ENCODE results near the gene CCNI. TPM values are rescaled to one million over a fixed set of nuclear protein-coding genes. Genes with fewer than 3 reads are reported as not detected.

Gene CCNI
- total RNA-seq (2021; ENCODE audit: unreplicated experiment): 208 TPM
- polyA plus RNA-seq (2012): 200 and 234 TPM in 2 replicates
- Bru-seq, nascent RNA: percentile 95 among the genes with signal in this experiment
- BruChase-seq, experiment 1, labeled RNA remaining after a 6-hour chase: percentile 97 among the genes with signal in this experiment
- BruChase-seq, experiment 2, labeled RNA remaining after a 2-hour chase: percentile 94 among the genes with signal in this experiment
- long read RNA-seq, transcript CCNI-201 (7 exons, 2,772 nt): major isoform, 237 of 319 reads
- long read RNA-seq, partial matches to known transcripts: 9 of 319 reads
- long read RNA-seq, other reads (novel, unspliced or antisense): 72 of 319 reads

- RAD21 ChIA-PET (ENCODE audit: low non-redundant PET in 1 of 2, low total read pairs in 2 of 2, uncharacterized antibody in 2 of 2, unreplicated experiment in 2 of 2): no interaction called here
- peak; percentile 84 for ATAC-seq
- DNase-seq (ENCODE audit: low read depth, low spot score): peak; percentile 95
- TF ChIP-seq RAD21 (IDR thresholded peaks at IDR 0.05; ENCODE audit: low read depth) (no peak), EZH2phosphoT487 (IDR thresholded peaks at IDR 0.05; ENCODE audit: borderline replicate concordance) (no peak), POLR2AphosphoS5 (IDR thresholded peaks at IDR 0.05; ENCODE audit: low read depth, low read length) (peak; percentile 92), MAX (IDR thresholded peaks at IDR 0.05) (peak; percentile 66; the same call in 1 of the 2 replicates), EZH2 (IDR thresholded peaks at IDR 0.05) (no peak), SIN3A (IDR thresholded peaks at IDR 0.05; ENCODE audit: low read depth) (no peak; the same call in none of the 2 replicates), ZNF274 (IDR thresholded peaks at IDR 0.05; ENCODE audit: low read depth, low read length) (no peak), ZFX (IDR thresholded peaks at IDR 0.05) (no peak), ZBTB33 (IDR thresholded peaks at IDR 0.05; ENCODE audit: extremely low read depth, insufficient replicate concordance, low read length) (peak; percentile 18), FOSL1 (IDR thresholded peaks at IDR 0.05; ENCODE audit: low read depth) (peak; percentile 55; the same call in 1 of the 2 replicates), YY1 (IDR thresholded peaks at IDR 0.05; ENCODE audit: extremely low read depth, insufficient replicate concordance, low read depth, low read length) (peak; percentile 24), CTCF (IDR thresholded peaks at IDR 0.05 in 2 of 3, conservative IDR thresholded peaks at IDR 0.05 in 1 of 3; ENCODE audit: borderline replicate concordance in 1 of 3, insufficient read depth in 1 of 3, low read depth in 2 of 3, low read length in 2 of 3) (no peak), TCF7L2 (IDR thresholded peaks at IDR 0.05; ENCODE audit: borderline replicate concordance, extremely low read depth, insufficient read depth, insufficient read length) (peak; percentile 76), REST (IDR thresholded peaks at IDR 0.05; ENCODE audit: low read depth) (no peak)
These were observed at the start of gene CCNI for GRCh38 chr4:77075869-77076799. Gene CCNI, minus strand, starts transcription at chr4:77075989. Its CDS starts 9,627 bp downstream, at chr4:77066362.

More at GRCh38 chr4:77075869-77076799, at the start of gene CCNI:
- intact Hi-C loops (cut with micrococcal nuclease): loop anchor here (1.0 to 5.0 kb wide), 2 partner anchors 80 to 1476 kb away; partner anchors contain the start of gene ANXA3
- Histone ChIP-seq H2AFZ (ENCODE audit: low read depth, low read length, poor library complexity, severe bottlenecking) (peak within 1 kb of the TSS; percentile 65), H3K79me2 (ENCODE audit: insufficient read depth, low read length) (peaks cover 40% of the 10 kb centered on the region), H3K4me3 (replicated peaks in 1 of 2; ENCODE audit: low read depth in 1 of 2, low read length in 2 of 2) (peak within 1 kb of the TSS; percentile 78 to 80), H3K4me2 (ENCODE audit: low read length) (peak within 1 kb of the TSS; percentile 94), H3K9me2 (ENCODE audit: insufficient read depth) (no peaks in the 10 kb centered on the region), H4K20me1 (ENCODE audit: insufficient read depth) (peaks cover 12% of the 10 kb centered on the region; the same call in 1 of the 2 replicates), H3K36me3 (ENCODE audit: control insufficient read depth in 1 of 2, insufficient read depth in 2 of 2, low read length in 2 of 2) (no peaks in the 10 kb centered on the region), H3K9me3 (ENCODE audit: control insufficient read depth in 1 of 2, insufficient read depth in 1 of 2, low read depth in 1 of 2, low read length in 2 of 2) (no peaks in the 10 kb centered on the region), H3K27me3 (ENCODE audit: insufficient read depth, low read length) (no peaks in the 10 kb centered on the region), H3K9ac (ENCODE audit: low read length) (peak within 1 kb of the TSS; percentile 70), H3K27ac (ENCODE audit: low read depth, low read length) (peak within 1 kb of the TSS; percentile 72), H3K4me1 (ENCODE audit: control insufficient read depth in 1 of 2, insufficient read depth in 2 of 2, low read length in 2 of 2) (peaks cover 14 to 21% of the 10 kb centered on the region in 2 experiments)
- ChIA-PET CTCF (no interaction called here), POLR2A (interaction anchor here (0.9 to 1.2 kb wide), 3 partner anchors 17 to 127 kb away, joined by 3 read pairs; partner anchors contain the start of gene SEPTIN11)
- BruUV-seq (replicated peaks): TSS peak; percentile 77
